T-cell (primary cell): ENCODE results near the gene TSACC. TPM values are rescaled to one million over a fixed set of nuclear protein-coding genes. Genes with fewer than 3 reads are reported as not detected.
"Not testable (repeated sequence)": the region's sequence is repeated elsewhere in the genome, so short reads cannot be mapped to it uniquely, and the experiment has no call there.

Source experiments
- ATAC-seq, 4 experiments: fragments of 200-7000 bp in 3 of 4; fragments of 150-1000 bp in 1 of 4; cut with Tn5 transposase; replicated peaks in 1 of 4; 1 replicate in 3 of 4; 2 replicates in 1 of 4; pipeline ENCODE4 v1.10.0; 2021; ENCODE audit warnings: moderate library complexity in 3 of 4, mild to moderate bottlenecking in 2 of 4, moderate number of reproducible peaks in 1 of 4
- CTCF ChIA-PET, 2 donors: fragments of 300-600 bp; sonication (Branson Sonifier 250); formaldehyde crosslinking; loops; one replicate each; lab custom pipeline; 2022; ENCODE audit warnings: antibody characterized with exemption in 2 of 2; lab: Charles Lee
- POLR2A ChIA-PET, 2 donors: fragments of 300-600 bp; sonication (Branson Sonifier 250); formaldehyde crosslinking; loops; one replicate each; lab custom pipeline; 2022; ENCODE audit warnings: antibody characterized with exemption in 2 of 2; lab: Charles Lee
- DNase-seq, 35 experiments: peaks; one replicate each; pipeline versions ENCODE4 v3.0.0 to v3.0.0-alpha.2; 2013 to 2023
- H3K27ac ChIP-seq: one replicate; pipeline ENCODE4 v1.5.1; 2013; ENCODE audit warnings: low read length
- H3K27me3 ChIP-seq, 2 experiments: replicated peaks in 1 of 2; 1 replicate in 1 of 2; 2 replicates in 1 of 2; pipeline versions ENCODE4 v1.6.1 to v1.7.0; 2013; ENCODE audit warnings: low read length in 1 of 2, mixed read lengths in 1 of 2; ENCODE audit not compliant: control insufficient read depth in 2 of 2, insufficient read depth in 2 of 2; ENCODE audit errors: extremely low read depth in 1 of 2
- H3K36me3 ChIP-seq, 2 donors: 1 replicate in 1 of 2; 2 replicates in 1 of 2; pipeline versions ENCODE4 v1.6.1 to v1.7.0; 2013; ENCODE audit warnings: low read length in 1 of 2; ENCODE audit not compliant: control insufficient read depth in 2 of 2, insufficient read depth in 1 of 2; ENCODE audit errors: extremely low read depth in 1 of 2
- H3K4me1 ChIP-seq, 2 experiments: 1 replicate in 1 of 2; 2 replicates in 1 of 2; pipeline versions ENCODE4 v1.6.1 to v1.7.0; 2013; ENCODE audit warnings: low read length in 2 of 2, mixed read lengths in 1 of 2; ENCODE audit not compliant: insufficient read depth in 2 of 2, control insufficient read depth in 1 of 2; ENCODE audit errors: extremely low read depth in 1 of 2
- H3K4me3 ChIP-seq, 2 donors: 1 replicate in 1 of 2; 2 replicates in 1 of 2; pipeline versions ENCODE4 v1.5.1 to v1.7.0; 2013; ENCODE audit warnings: mild to moderate bottlenecking in 2 of 2, low read length in 1 of 2, moderate library complexity in 1 of 2; ENCODE audit not compliant: control insufficient read depth in 1 of 2; ENCODE audit errors: extremely low read depth in 1 of 2
- H3K9me3 ChIP-seq: 2 replicates; pipeline ENCODE4 v1.7.0; 2013
- H3K27ac Mint-ChIP-seq, 2 donors: one replicate each; pipeline ENCODE4 v1.8.0; 2020 to 2021; ENCODE audit warnings: mild to moderate bottlenecking in 2 of 2, mixed read lengths in 2 of 2
- H3K27me3 Mint-ChIP-seq, 2 donors: one replicate each; pipeline ENCODE4 v1.8.0; 2021 to 2022; ENCODE audit warnings: mixed read lengths in 2 of 2
- H3K36me3 Mint-ChIP-seq: one replicate; pipeline ENCODE4 v1.8.0; 2021; ENCODE audit warnings: mixed read lengths
- H3K4me1 Mint-ChIP-seq, 3 donors: one replicate each; pipeline ENCODE4 v1.8.0; 2020 to 2022; ENCODE audit warnings: mixed read lengths in 3 of 3, mild to moderate bottlenecking in 1 of 3
- H3K4me3 Mint-ChIP-seq, 3 donors: one replicate each; pipeline ENCODE4 v1.8.0; 2020 to 2022; ENCODE audit warnings: mild to moderate bottlenecking in 3 of 3, mixed read lengths in 3 of 3, moderate library complexity in 3 of 3
- H3K9me3 Mint-ChIP-seq, 3 donors: one replicate each; pipeline ENCODE4 v1.8.0; 2020 to 2022; ENCODE audit warnings: mixed read lengths in 3 of 3
- WGBS: methylation state at CpG from one replicate; pipeline ENCODE4 v1.1.5; 2013; ENCODE audit warnings: missing lambda C conversion rate; ENCODE audit not compliant: insufficient coverage; 5-methylcytosine and 5-hydroxymethylcytosine counted together
- total RNA-seq, 35 experiments: library from RNA in 6 of 35; stranded (reverse) in 6 of 35; fragments of 120-200 nt in 1 of 35; gene quantifications; one replicate each; pipeline versions ENCODE4 v1.2.1 to v1.2.4 and lab custom pipeline; 2013 to 2026

TSACC gene
- total RNA-seq, 5 donors from 2014 or later (not counting 1 experiment from before 2014, with no cell fraction given), result 0.93 TPM; not detected in 4

DNA sequence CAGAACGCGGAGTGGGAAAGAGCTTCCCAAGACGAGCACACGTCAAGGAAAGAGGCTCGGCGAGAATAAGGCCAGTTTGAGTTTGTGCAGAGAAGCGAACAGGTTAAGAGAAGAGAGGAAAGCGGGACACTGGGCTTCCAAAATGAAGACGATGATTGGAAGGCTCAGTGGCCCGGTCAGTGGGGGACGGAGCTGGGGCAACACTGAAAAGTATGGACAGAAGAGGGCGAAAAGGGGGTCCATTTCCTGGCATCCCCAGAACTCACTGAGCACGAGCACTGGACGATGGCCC lies 492 bp upstream of the TSACC start:
- Histone ChIP-seq H3K36me3 (peaks cover 0 to 35% of the 10 kb centered on the region in 2 donors), H3K9me3 (no peaks in the 10 kb centered on the region), H3K4me3 (peak overlapping the region; percentile 90 to 97), H3K27ac (peak overlapping the region; percentile 44), H3K27me3 (no peaks in the 10 kb centered on the region), H3K4me1 (peaks cover 14 to 17% of the 10 kb centered on the region in 2 experiments)
- DNase-seq (peak in 3 of 35 experiments; percentile 0 to 10 (median 6)), ATAC-seq (no peak)
- Mint-ChIP-seq H3K36me3 (peaks cover 15% of the 10 kb centered on the region), H3K4me1 (peaks cover 38 to 41% (median 40%) of the 10 kb centered on the region in 3 donors), H3K9me3 (no peaks in the 10 kb centered on the region), H3K27me3 (no peaks in the 10 kb centered on the region), H3K4me3 (peak overlapping the region; percentile 95 to 97 (median 97)), H3K27ac (peak overlapping the region; percentile 97 to 100)
- WGBS, result 0% methylated on average over 9 of the region's 14 CpGs
- POLR2A ChIA-PET, result interaction anchor here in 1 of 2 donors (0.6 kb wide), 1 partner anchor 376 kb away, joined by 3 read pairs; no protein-coding TSS in a partner anchor
- CTCF ChIA-PET, result interaction anchor here in 1 of 2 donors (0.7 to 0.8 kb wide), 2 partner anchors 48 to 56 kb away, joined by 3 to 4 read pairs; no protein-coding TSS in a partner anchor

DNA sequence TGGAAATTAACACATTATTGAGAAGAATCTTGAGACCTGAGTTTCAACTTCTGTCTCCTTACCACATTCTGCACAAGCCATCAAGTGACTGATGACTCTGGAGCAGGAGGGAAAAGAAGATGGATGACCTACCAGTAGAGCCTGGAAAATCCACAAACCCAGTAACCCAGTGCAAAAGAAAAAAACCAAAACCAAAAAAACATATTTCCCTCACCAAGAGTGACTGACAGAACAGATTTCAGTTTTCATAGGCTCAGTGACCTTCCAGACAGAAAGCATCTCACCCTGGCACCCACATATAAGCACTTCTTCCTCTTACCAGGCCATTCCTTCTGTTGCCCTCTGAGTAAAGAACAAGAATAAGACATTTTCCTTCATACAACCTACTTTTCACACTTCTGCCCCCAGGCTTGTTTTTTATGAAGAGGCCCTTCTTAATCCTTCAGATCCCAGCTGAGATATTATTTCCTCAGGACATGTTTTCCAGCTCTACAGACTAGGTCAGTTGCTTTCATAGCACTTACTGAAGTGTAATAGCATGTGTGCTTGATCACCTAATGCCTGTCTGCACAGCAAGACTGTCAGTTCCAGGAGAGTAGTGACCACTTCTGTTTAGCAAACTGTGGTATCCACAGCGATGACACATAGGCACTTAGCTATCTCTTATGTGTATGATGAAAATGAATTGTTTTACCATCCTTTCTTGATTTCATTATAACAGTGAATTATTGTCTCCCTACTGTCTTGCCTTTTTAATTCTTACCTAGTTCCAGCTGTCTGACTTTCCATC lies 4.0 kb downstream of the TSACC start:
- Histone ChIP-seq H3K9me3 (no peaks in the 10 kb centered on the region), H3K4me3 (no peak overlapping the region), H3K27ac (no peak overlapping the region), H3K36me3 (no peaks in the 10 kb centered on the region), H3K4me1 (peaks cover 0 to 4% of the 10 kb centered on the region in 2 experiments), H3K27me3 (no peaks in the 10 kb centered on the region)
- ATAC-seq (no peak), DNase-seq (no peak)
- ChIA-PET POLR2A (no interaction called here), CTCF (interaction anchor here in 1 of 2 donors (0.9 kb wide), 1 partner anchor 104 kb away, joined by 3 read pairs; no protein-coding TSS in a partner anchor)
- H3K36me3 Mint-ChIP-seq, result no peaks in the 10 kb centered on the region
- peaks cover 7 to 15% (median 9%) of the 10 kb centered on the region in 3 donors for H3K4me1 Mint-ChIP-seq
- H3K27ac Mint-ChIP-seq, result no peak overlapping the region
- WGBS, result no CpG with 5 or more reads among the region's 1 CpG
- no peak overlapping the region for H3K4me3 Mint-ChIP-seq
- H3K9me3 Mint-ChIP-seq, result no peaks in the 10 kb centered on the region
- peaks cover 11 to 16% of the 10 kb centered on the region in 2 donors for H3K27me3 Mint-ChIP-seq

DNA sequence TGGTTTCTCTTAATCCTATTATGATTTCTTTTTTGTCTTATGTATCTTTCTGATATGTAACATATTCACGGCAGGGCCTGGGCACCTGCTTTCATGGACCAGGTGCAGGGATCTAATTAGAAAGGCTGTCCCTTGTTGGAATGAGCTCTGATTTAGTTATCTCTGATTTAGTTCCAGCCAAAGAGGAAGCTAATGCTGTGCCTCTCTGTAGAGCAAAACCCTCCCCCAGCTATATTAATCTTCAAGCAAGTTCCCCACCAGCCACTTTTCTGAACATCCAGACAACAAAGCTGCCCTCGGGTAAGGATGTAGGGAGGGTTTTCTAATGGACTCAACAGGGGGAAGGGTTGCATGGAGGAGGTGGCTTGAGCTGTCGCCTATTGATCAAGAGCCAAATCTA lies 6.1 kb downstream of the TSACC start:
- Histone ChIP-seq H3K4me3 (no peak overlapping the region), H3K4me1 (no peaks in the 10 kb centered on the region), H3K27me3 (no peaks in the 10 kb centered on the region), H3K27ac (no peak overlapping the region), H3K36me3 (no peaks in the 10 kb centered on the region), H3K9me3 (no peaks in the 10 kb centered on the region)
- POLR2A ChIA-PET, result no interaction called here
- no CpG with 5 or more reads among the region's 3 CpGs for WGBS
- CTCF ChIA-PET, result interaction anchor here (0.5 to 1.5 kb wide), 5 partner anchors 11 to 840 kb away, joined by 3 to 4 read pairs (median 3); no protein-coding TSS in a partner anchor
- peaks cover 11 to 17% of the 10 kb centered on the region in 2 donors for H3K27me3 Mint-ChIP-seq
- ATAC-seq (no peak), DNase-seq (no peak)
- H3K36me3 Mint-ChIP-seq, result no peaks in the 10 kb centered on the region
- no peaks in the 10 kb centered on the region for H3K4me1 Mint-ChIP-seq
- H3K4me3 Mint-ChIP-seq, result no peak overlapping the region
- no peaks in the 10 kb centered on the region for H3K9me3 Mint-ChIP-seq
- H3K27ac Mint-ChIP-seq, result no peak overlapping the region

DNA sequence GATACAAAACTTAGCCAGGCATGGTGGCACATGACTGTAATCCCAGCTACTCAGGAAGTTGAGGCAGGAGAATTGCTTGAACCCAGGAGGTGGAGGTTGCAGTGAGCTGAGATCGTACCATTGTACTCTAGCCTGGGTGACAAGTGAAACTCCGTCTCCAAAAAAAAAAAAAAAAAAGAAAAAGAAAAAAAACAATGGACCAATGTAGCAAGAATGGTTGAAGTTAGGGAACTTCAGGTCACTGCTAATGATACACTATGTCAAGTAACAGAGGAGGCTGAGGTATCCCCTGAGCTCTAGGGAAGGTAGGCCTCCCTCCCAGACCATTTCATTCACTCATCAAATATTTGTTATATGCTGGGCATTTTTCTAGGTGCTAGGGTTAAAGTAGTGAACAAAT lies 7.7 kb downstream of the TSACC start:
- H3K4me3 Mint-ChIP-seq, H3K9me3 Mint-ChIP-seq, DNase-seq, H3K27ac ChIP-seq, H3K4me1 Mint-ChIP-seq, H3K27ac Mint-ChIP-seq, H3K36me3 Mint-ChIP-seq, H3K27me3 ChIP-seq, ATAC-seq, POLR2A ChIA-PET, H3K9me3 ChIP-seq, H3K36me3 ChIP-seq, H3K4me3 ChIP-seq, H3K4me1 ChIP-seq: not testable (repeated sequence)
- H3K27me3 Mint-ChIP-seq, result peaks cover 11 to 17% of the 10 kb centered on the region in 2 donors
- CTCF ChIA-PET, result interaction anchor here in 1 of 2 donors (0.6 kb wide), 1 partner anchor 14 kb away, joined by 4 read pairs; no protein-coding TSS in a partner anchor
- no CpG with 5 or more reads among the region's 2 CpGs for WGBS

DNA sequence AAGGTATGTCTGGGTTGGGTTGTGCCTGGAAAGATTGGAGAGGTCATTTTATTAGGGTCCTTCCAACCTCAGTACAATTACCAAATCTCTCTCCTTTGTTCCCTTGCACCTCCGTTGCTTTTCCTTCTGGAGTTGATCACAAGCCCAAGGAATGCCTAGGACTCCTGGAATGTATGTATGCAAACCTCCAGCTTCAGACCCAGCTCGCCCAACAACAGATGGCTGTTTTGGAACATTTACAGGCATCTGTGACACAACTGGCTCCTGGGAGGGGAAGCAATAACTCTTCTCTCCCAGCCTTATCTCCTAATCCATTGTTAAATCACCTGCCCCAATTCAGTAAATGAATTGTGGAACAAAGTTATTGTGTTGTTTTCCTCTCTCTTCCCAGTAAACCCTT lies 8.3 kb downstream of the TSACC start:
- ATAC-seq (no peak), DNase-seq (no peak)
- no peak overlapping the region for H3K4me3 Mint-ChIP-seq
- no peaks in the 10 kb centered on the region for H3K36me3 Mint-ChIP-seq
- no peaks in the 10 kb centered on the region for H3K9me3 Mint-ChIP-seq
- no peaks in the 10 kb centered on the region for H3K4me1 Mint-ChIP-seq
- Histone ChIP-seq H3K27me3 (no peaks in the 10 kb centered on the region), H3K4me3 (no peak overlapping the region), H3K27ac (no peak overlapping the region), H3K9me3 (no peaks in the 10 kb centered on the region), H3K4me1 (no peaks in the 10 kb centered on the region), H3K36me3 (no peaks in the 10 kb centered on the region)
- peaks cover 11 to 17% of the 10 kb centered on the region in 2 donors for H3K27me3 Mint-ChIP-seq
- POLR2A ChIA-PET, result no interaction called here
- CTCF ChIA-PET, result no interaction called here
- no peak overlapping the region for H3K27ac Mint-ChIP-seq
- WGBS, result 60% methylated on average over 1 of the region's 2 CpGs

DNA sequence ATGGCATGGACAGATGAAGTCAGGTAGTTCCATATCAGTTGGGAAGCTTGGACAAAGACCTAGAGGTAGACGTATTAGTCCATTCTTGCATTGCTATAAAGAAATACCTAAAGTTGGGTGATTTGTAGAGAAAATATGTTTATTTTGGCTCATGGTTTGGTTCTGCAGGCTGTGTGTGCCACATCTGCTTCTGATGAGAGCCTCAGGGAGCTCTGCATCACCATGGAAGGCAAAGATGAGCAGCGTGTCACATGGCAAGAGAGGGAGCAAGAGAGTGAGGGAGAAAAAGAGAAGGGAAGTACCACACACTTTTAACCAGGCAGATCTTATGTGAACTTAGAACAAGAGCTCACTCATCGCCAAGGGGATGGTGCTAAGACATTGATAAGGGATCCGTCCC lies 9.0 kb downstream of the TSACC start:
- Histone ChIP-seq H3K4me3 (no peak overlapping the region), H3K27me3 (peaks cover 0 to 2% of the 10 kb centered on the region in 2 experiments), H3K36me3 (no peaks in the 10 kb centered on the region), H3K27ac (no peak overlapping the region), H3K4me1 (no peaks in the 10 kb centered on the region), H3K9me3 (no peaks in the 10 kb centered on the region)
- Mint-ChIP-seq H3K36me3 (no peaks in the 10 kb centered on the region), H3K9me3 (no peaks in the 10 kb centered on the region), H3K4me3 (no peak overlapping the region), H3K27me3 (peaks cover 11 to 17% of the 10 kb centered on the region in 2 donors), H3K27ac (no peak overlapping the region), H3K4me1 (no peaks in the 10 kb centered on the region)
- POLR2A ChIA-PET, result no interaction called here
- 70% methylated on average over 2 of the region's 4 CpGs for WGBS
- DNase-seq (no peak), ATAC-seq (no peak)
- CTCF ChIA-PET, result no interaction called here
